GM19467 (cell line): ENCODE measurements around the gene PDLIM3.
"Not testable (repeated sequence)": the region's sequence is repeated elsewhere in the genome, so short reads cannot be mapped to it uniquely, and the experiment has no call there.

Experiments used
- ATAC-seq: cut with Tn5 transposase; IDR thresholded peaks from one replicate; pipeline ENCODE4 v1.9.1; 2021; ENCODE audit warnings: mild to moderate bottlenecking, moderate library complexity; ENCODE audit not compliant: unreplicated experiment

PDLIM3 gene

GRCh38 chr4:185534866-185535611 lies at the start of gene PDLIM3:
TSS of gene PDLIM3 (minus strand) at chr4:185535507. CDS start at chr4:185535434, 73 bp downstream.
- no peak for ATAC-seq

- ATAC-seq: no peak
Measured at GRCh38 chr4:185583813-185584212, 48.5 kb upstream of the PDLIM3 start.

- no peak for ATAC-seq
Measured at GRCh38 chr4:185582651-185583400, 47.5 kb upstream of the PDLIM3 start.

GRCh38 chr4:185580699-185581098 lies 45.4 kb upstream of the PDLIM3 start:
- ATAC-seq: no peak

- ATAC-seq: no peak
Measured at GRCh38 chr4:185578284-185578683, 43.0 kb upstream of the PDLIM3 start.

GRCh38 chr4:185576962-185577950 lies 41.9 kb upstream of the PDLIM3 start:
- ATAC-seq: no peak

- no peak for ATAC-seq
Measured at GRCh38 chr4:185576314-185576961, 41.1 kb upstream of the PDLIM3 start.

GRCh38 chr4:185573651-185574199 lies 38.4 kb upstream of the PDLIM3 start:
- no peak for ATAC-seq

- no peak for ATAC-seq
Measured at GRCh38 chr4:185570727-185571126, 35.4 kb upstream of the PDLIM3 start.

GRCh38 chr4:185567381-185568376 lies 32.4 kb upstream of the PDLIM3 start:
- no peak for ATAC-seq

GRCh38 chr4:185566972-185567371 lies 31.7 kb upstream of the PDLIM3 start:
- no peak for ATAC-seq

GRCh38 chr4:185566425-185566824 lies 31.1 kb upstream of the PDLIM3 start:
- no peak for ATAC-seq

- no peak for ATAC-seq
Measured at GRCh38 chr4:185565696-185566095, 30.4 kb upstream of the PDLIM3 start.

- ATAC-seq: no peak
Measured at GRCh38 chr4:185564349-185564748, 29.0 kb upstream of the PDLIM3 start.

- no peak for ATAC-seq
Measured at GRCh38 chr4:185562531-185562930, 27.2 kb upstream of the PDLIM3 start.

GRCh38 chr4:185560316-185560715 lies 25.0 kb upstream of the PDLIM3 start:
- no peak for ATAC-seq

- no peak for ATAC-seq
Measured at GRCh38 chr4:185559915-185560281, 24.6 kb upstream of the PDLIM3 start.

GRCh38 chr4:185559251-185559914 lies 24.1 kb upstream of the PDLIM3 start:
- not testable (repeated sequence) for ATAC-seq
